DOHH2 (cell line): ENCODE data around the gene AHI1.

Experiments
- CTCF ChIP-seq: fragments of 200-600 bp; sonication (generic); IDR thresholded peaks from one replicate; pipeline ENCODE4 v1.5.1; 2014; ENCODE audit warnings: antibody characterized with exemption, mild to moderate bottlenecking, low read depth, low read length; ENCODE audit not compliant: poor library complexity, severe bottlenecking
- EZH2phosphoT487 ChIP-seq: fragments of 200-600 bp; sonication (generic); IDR thresholded peaks from 2 replicates; pipeline ENCODE4 v1.6.1; 2017; ENCODE audit warnings: borderline replicate concordance, mild to moderate bottlenecking, antibody characterized with exemption, low read length, moderate library complexity, mixed read lengths

GRCh38 chr6:135311446-135312200 is 185.9 kb downstream of the AHI1 start:
- no peak for TF ChIP-seq CTCF
- no peak for TF ChIP-seq EZH2phosphoT487
